Body of pancreas (tissue), 4 donors: Measurements from ENCODE around the gene CDKN1B. TPM values are rescaled to one million over a fixed set of nuclear protein-coding genes. Genes with fewer than 3 reads are reported as not detected.

Experiments
- ATAC-seq: fragments of 150-250 bp; one replicate; pipeline ENCODE4 v1.9.1; 2016
- DNase-seq, 4 donors: peaks; one replicate each; pipeline ENCODE4 v3.0.0-alpha.2; 2019
- H3K27ac ChIP-seq, 4 donors: fragments of 200-600 bp; sonication (generic); 1 replicate in 3 of 4; 2 replicates in 1 of 4; pipeline versions ENCODE4 v1.5.1 to v1.6.1; 2016 to 2019; ENCODE audit warnings: mild to moderate bottlenecking in 1 of 4, mixed read lengths in 1 of 4, moderate library complexity in 1 of 4
- H3K27me3 ChIP-seq, 2 donors: fragments of 200-600 bp; sonication (generic); one replicate each; pipeline ENCODE4 v1.6.0; 2016; ENCODE audit warnings: mild to moderate bottlenecking in 1 of 2
- H3K36me3 ChIP-seq, 2 donors: fragments of 200-600 bp; sonication (generic); replicated peaks in 1 of 2; 2 replicates each; pipeline ENCODE4 v1.5.1; 2016; ENCODE audit warnings: low read depth in 2 of 2; ENCODE audit not compliant: insufficient read depth in 1 of 2
- H3K4me1 ChIP-seq: fragments of 200-600 bp; sonication (generic); one replicate; pipeline ENCODE4 v1.6.0; 2016
- H3K4me3 ChIP-seq, 2 donors: fragments of 200-600 bp; sonication (generic); 1 replicate in 1 of 2; 2 replicates in 1 of 2; pipeline ENCODE4 v1.5.1; 2016 to 2019
- H3K9me3 ChIP-seq, 3 donors: fragments of 200-600 bp; sonication (generic); 1 replicate in 2 of 3; 2 replicates in 1 of 3; pipeline ENCODE4 v1.5.1; 2016
- POLR2A ChIP-seq, 3 donors: fragments of 450-650 bp; IDR thresholded peaks; one replicate each; pipeline ENCODE4 v1.6.1; 2016; ENCODE audit warnings: antibody characterized with exemption in 3 of 3, mild to moderate bottlenecking in 2 of 3
- WGBS, 2 donors: methylation state at CpG; one replicate each; pipeline ENCODE4 v1.1.5; 2017; 5-methylcytosine and 5-hydroxymethylcytosine counted together
- intact Hi-C: fragments of 100-400 bp; cut with DNase I; formaldehyde crosslinking; loops from one replicate; pipeline ENCODE4 v1.15.1; 2023
- total RNA-seq, 2 donors: library from RNA; depleted of rRNA; stranded (reverse); fragments of >200 nt; gene quantifications; one replicate each; pipeline ENCODE4 v1.1.0, GENCODE V29; 2016
- TF ChIP-seq, protein P1 (sequence below), 7 experiments: fragments of 450-650 bp in 4 of 7; fragments of 200-600 bp in 3 of 7; sonication (generic) in 3 of 7; IDR thresholded peaks; one replicate each; pipeline ENCODE4 v1.5.1; 2016 to 2019; ENCODE audit warnings: antibody characterized with exemption in 7 of 7

The CDKN1B gene
- total RNA-seq, 2 donors from 2014 or later, result 11.9 to 28.3 TPM

DNA sequence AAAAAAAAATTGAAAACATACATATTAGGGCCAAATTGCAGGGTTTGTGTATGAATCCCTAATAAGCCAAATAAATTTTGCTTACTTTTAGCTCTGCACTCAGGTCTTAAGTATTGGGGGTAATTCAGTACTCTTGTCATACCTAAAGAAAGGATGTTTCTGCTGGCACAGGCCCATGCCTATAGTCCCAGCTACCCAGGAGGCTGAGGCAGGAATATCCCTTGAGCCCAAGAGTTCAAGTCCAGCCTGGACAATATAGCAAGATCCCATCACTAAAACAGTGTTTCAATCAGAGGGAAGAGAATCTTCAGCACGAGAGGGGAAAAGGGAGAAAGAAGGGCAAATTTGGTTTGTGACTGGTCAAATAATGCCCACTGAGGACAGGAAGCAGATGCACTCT, 17.8 kb upstream of the CDKN1B start:
- Histone ChIP-seq H3K27me3 (no peaks in the 10 kb centered on the region), H3K36me3 (no peaks in the 10 kb centered on the region), H3K27ac (no peak overlapping the region), H3K9me3 (no peaks in the 10 kb centered on the region), H3K4me3 (no peak overlapping the region), H3K4me1 (peaks cover 15% of the 10 kb centered on the region)
- 81 to 88% methylated on average over 1 of the region's 1 CpG for whole genome bisulfite sequencing, 2 donors
- no peak for DNase-seq
- TF ChIP-seq POLR2A (IDR thresholded peaks at IDR 0.05), result no peak
- TF ChIP-seq, protein P1, sequence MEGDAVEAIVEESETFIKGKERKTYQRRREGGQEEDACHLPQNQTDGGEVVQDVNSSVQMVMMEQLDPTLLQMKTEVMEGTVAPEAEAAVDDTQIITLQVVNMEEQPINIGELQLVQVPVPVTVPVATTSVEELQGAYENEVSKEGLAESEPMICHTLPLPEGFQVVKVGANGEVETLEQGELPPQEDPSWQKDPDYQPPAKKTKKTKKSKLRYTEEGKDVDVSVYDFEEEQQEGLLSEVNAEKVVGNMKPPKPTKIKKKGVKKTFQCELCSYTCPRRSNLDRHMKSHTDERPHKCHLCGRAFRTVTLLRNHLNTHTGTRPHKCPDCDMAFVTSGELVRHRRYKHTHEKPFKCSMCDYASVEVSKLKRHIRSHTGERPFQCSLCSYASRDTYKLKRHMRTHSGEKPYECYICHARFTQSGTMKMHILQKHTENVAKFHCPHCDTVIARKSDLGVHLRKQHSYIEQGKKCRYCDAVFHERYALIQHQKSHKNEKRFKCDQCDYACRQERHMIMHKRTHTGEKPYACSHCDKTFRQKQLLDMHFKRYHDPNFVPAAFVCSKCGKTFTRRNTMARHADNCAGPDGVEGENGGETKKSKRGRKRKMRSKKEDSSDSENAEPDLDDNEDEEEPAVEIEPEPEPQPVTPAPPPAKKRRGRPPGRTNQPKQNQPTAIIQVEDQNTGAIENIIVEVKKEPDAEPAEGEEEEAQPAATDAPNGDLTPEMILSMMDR (IDR thresholded peaks at IDR 0.05), result no peak
- ATAC-seq, result no peak
- intact Hi-C loops, result no loop called here

GRCh38 chr12:12700254-12700653, 16.9 kb upstream of the CDKN1B start:
- ATAC-seq (no peak), DNase-seq (no peak)
- intact Hi-C loops, result loop anchor here (10.0 kb wide), 1 partner anchor 325 kb away; no protein-coding TSS in a partner anchor
- TF ChIP-seq, protein P1 (IDR thresholded peaks at IDR 0.05), result no peak
- TF ChIP-seq POLR2A (IDR thresholded peaks at IDR 0.05), result no peak
- no peaks in the 10 kb centered on the region for H3K9me3 ChIP-seq
- no peaks in the 10 kb centered on the region for H3K27me3 ChIP-seq
- H3K4me1 ChIP-seq, result peaks cover 20% of the 10 kb centered on the region
- H3K4me3 ChIP-seq, result no peak overlapping the region
- no peaks in the 10 kb centered on the region for H3K36me3 ChIP-seq
- no peak overlapping the region for H3K27ac ChIP-seq

DNA sequence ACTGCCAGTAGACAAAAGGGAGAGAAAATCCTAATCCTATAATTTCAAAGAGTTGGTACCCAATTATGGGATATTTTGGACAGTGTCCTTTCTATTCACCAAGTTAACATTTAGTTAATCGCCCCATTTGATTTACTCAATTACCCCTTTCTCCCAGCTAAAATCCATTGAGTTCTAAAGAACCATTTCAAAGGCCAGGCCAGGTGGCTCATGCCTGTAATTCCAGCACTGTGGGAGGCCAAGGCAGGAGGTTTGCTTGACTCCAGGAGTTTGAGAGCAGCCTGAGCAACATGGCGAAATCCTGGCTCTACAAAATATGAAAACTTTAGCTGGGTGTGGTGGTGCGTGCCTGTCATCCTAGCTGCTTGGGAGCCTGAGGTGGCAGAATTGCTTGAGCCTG, 15.7 kb upstream of the CDKN1B start:
- TF ChIP-seq POLR2A (IDR thresholded peaks at IDR 0.05), result no peak
- TF ChIP-seq, protein P1 (IDR thresholded peaks at IDR 0.05), result no peak
- Histone ChIP-seq H3K27ac (no peak overlapping the region), H3K4me1 (peaks cover 20% of the 10 kb centered on the region), H3K4me3 (no peak overlapping the region), H3K27me3 (no peaks in the 10 kb centered on the region), H3K36me3 (no peaks in the 10 kb centered on the region), H3K9me3 (no peaks in the 10 kb centered on the region)
- DNase-seq (no peak), ATAC-seq (no peak)
- 94 to 99% methylated on average over 3 of the region's 3 CpGs for WGBS, 2 donors
- intact Hi-C loops, result loop anchor here (10.0 kb wide), 1 partner anchor 327 kb away; no protein-coding TSS in a partner anchor

GRCh38 chr12:12704593-12705230, 12.5 kb upstream of the CDKN1B start:
- peak; percentile 100 for ATAC-seq
- WGBS, 2 donors, result 26 to 28% methylated on average over 7 of the region's 7 CpGs
- no peaks in the 10 kb centered on the region for H3K36me3 ChIP-seq
- peak overlapping the region in 2 of 4 donors; percentile 37 to 53 for H3K27ac ChIP-seq
- no peak for TF ChIP-seq POLR2A (IDR thresholded peaks at IDR 0.05)
- TF ChIP-seq, protein P1 (IDR thresholded peaks at IDR 0.05), result peak; percentile 74 to 100 (median 99)
- no peak overlapping the region for H3K4me3 ChIP-seq
- intact Hi-C loops, result loop anchor here (10.0 kb wide), 1 partner anchor 330 kb away; no protein-coding TSS in a partner anchor
- H3K4me1 ChIP-seq, result peaks cover 12% of the 10 kb centered on the region
- no peaks in the 10 kb centered on the region for H3K9me3 ChIP-seq
- no peaks in the 10 kb centered on the region for H3K27me3 ChIP-seq
- peak; percentile 68 to 88 (median 79) for DNase-seq
